Endodermal cell (in vitro differentiated cells): ENCODE measurements around the gene ENPP6. TPM values are rescaled to one million over a fixed set of nuclear protein-coding genes. Genes with fewer than 3 reads are reported as not detected.

Source experiments
- DNase-seq: peaks from one replicate; pipeline ENCODE4 v3.0.0-alpha.2; 2017
- H3K27ac ChIP-seq: 2 replicates; pipeline ENCODE4 v1.5.1; 2013; ENCODE audit warnings: mild to moderate bottlenecking, low read depth, low read length, moderate library complexity
- H3K27me3 ChIP-seq: 2 replicates; pipeline ENCODE4 v1.6.1; 2013; ENCODE audit warnings: mild to moderate bottlenecking, low read length, moderate library complexity; ENCODE audit not compliant: insufficient read depth, control insufficient read depth, poor library complexity, severe bottlenecking
- H3K36me3 ChIP-seq: 2 replicates; pipeline ENCODE4 v1.7.0; 2013; ENCODE audit warnings: mild to moderate bottlenecking, low read length, moderate library complexity; ENCODE audit not compliant: control insufficient read depth, insufficient read depth
- H3K4me1 ChIP-seq: one replicate; pipeline ENCODE4 v1.7.0; 2013; ENCODE audit warnings: low read length; ENCODE audit not compliant: control insufficient read depth, insufficient read depth
- H3K4me3 ChIP-seq: 2 replicates; pipeline ENCODE4 v1.5.1; 2013; ENCODE audit warnings: mild to moderate bottlenecking, low read length, moderate library complexity
- H3K9ac ChIP-seq: 2 replicates; pipeline ENCODE4 v1.6.1; 2013; ENCODE audit warnings: mild to moderate bottlenecking, low read length, moderate library complexity; ENCODE audit not compliant: poor library complexity, severe bottlenecking; ENCODE audit errors: extremely low read depth
- H3K9me3 ChIP-seq: 2 replicates; pipeline ENCODE4 v1.6.1; 2013; ENCODE audit warnings: mild to moderate bottlenecking, low read length, moderate library complexity; ENCODE audit not compliant: control insufficient read depth
- H3K27ac Mint-ChIP-seq: 2 replicates; pipeline ENCODE4 v1.8.0; 2020; ENCODE audit warnings: mixed read lengths
- H3K27me3 Mint-ChIP-seq: 2 replicates; pipeline ENCODE4 v1.8.0; 2021; ENCODE audit warnings: mild to moderate bottlenecking, mixed read lengths; ENCODE audit not compliant: insufficient read depth
- H3K36me3 Mint-ChIP-seq: 2 replicates; pipeline ENCODE4 v1.8.0; 2020; ENCODE audit warnings: low read depth, mixed read lengths
- H3K4me1 Mint-ChIP-seq: 2 replicates; pipeline ENCODE4 v1.8.0; 2020; ENCODE audit warnings: mixed read lengths
- H3K4me3 Mint-ChIP-seq: 2 replicates; pipeline ENCODE4 v1.8.0; 2020; ENCODE audit warnings: mild to moderate bottlenecking, moderate library complexity, mixed read lengths
- H3K9me3 Mint-ChIP-seq: 2 replicates; pipeline ENCODE4 v1.8.0; 2020; ENCODE audit warnings: mild to moderate bottlenecking, mixed read lengths
- WGBS, 2 experiments: methylation state at CpG; one replicate each; pipeline versions ENCODE4 v1.1.5 to v1.1.7; 2013; ENCODE audit warnings: missing lambda C conversion rate in 2 of 2, mixed read lengths in 1 of 2; ENCODE audit not compliant: insufficient coverage in 1 of 2, insufficient read length in 1 of 2; 5-methylcytosine and 5-hydroxymethylcytosine counted together
- total RNA-seq, 2 donors: library from RNA; stranded (reverse); fragmentation: NEBNext Ultra II Directional in 1 of 2; extraction: Animal tissue kit (Norgen Biotek cat#: 25700) in 1 of 2; gene quantifications; 2 replicates in 1 of 2; 3 replicates in 1 of 2; pipeline ENCODE4 v1.2.1, GENCODE V29; 2021
- TF ChIP-seq, protein P1 (sequence below): fragments of 200-600 bp; sonication (generic); conservative IDR thresholded peaks from 2 replicates; pipeline ENCODE4 v1.5.0; 2021; ENCODE audit warnings: antibody characterized with exemption, mild to moderate bottlenecking

ENPP6 gene
- total RNA-seq, 2 donors from 2014 or later: 0.07 TPM; not detected in 1

DNA sequence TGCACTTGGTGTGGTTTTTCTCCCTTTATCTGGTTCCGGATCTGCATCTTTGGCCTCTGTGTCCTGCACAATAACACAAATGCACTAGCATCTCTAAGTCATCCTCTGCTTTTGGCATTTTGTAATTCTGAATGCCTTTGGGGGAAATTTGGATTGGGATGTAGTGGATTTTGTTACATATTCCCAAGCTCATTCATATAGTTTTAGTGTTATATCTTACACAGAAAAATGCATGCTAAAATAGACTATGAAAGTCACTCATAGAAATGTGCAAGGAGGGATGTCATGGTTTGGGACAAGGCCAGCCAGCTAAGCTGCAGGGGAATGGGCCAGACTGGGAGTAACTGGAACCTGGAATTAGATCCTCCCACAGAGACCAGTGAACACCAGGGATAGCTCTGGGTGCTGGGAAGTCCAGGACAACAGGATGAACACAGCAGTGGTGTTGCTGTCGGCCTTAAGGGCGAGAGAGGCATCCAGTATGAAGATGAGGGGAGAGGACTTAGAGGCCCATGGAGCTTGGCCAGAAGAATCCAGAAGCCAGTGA is 20.1 kb downstream of the ENPP6 start:
- no peak overlapping the region for H3K27ac Mint-ChIP-seq
- H3K9me3 Mint-ChIP-seq: peaks cover 9% of the 10 kb centered on the region
- H3K27me3 Mint-ChIP-seq: no peaks in the 10 kb centered on the region
- Histone ChIP-seq H3K27ac (no peak overlapping the region), H3K9ac (no peak overlapping the region), H3K9me3 (no peaks in the 10 kb centered on the region), H3K4me1 (no peaks in the 10 kb centered on the region), H3K27me3 (no peaks in the 10 kb centered on the region), H3K4me3 (no peak overlapping the region), H3K36me3 (no peaks in the 10 kb centered on the region)
- H3K4me3 Mint-ChIP-seq: no peak overlapping the region
- WGBS, 2 experiments: 90 to 100% methylated on average over 2 to 3 of the region's 3 CpGs
- no peaks in the 10 kb centered on the region for H3K36me3 Mint-ChIP-seq
- TF ChIP-seq, protein P1, sequence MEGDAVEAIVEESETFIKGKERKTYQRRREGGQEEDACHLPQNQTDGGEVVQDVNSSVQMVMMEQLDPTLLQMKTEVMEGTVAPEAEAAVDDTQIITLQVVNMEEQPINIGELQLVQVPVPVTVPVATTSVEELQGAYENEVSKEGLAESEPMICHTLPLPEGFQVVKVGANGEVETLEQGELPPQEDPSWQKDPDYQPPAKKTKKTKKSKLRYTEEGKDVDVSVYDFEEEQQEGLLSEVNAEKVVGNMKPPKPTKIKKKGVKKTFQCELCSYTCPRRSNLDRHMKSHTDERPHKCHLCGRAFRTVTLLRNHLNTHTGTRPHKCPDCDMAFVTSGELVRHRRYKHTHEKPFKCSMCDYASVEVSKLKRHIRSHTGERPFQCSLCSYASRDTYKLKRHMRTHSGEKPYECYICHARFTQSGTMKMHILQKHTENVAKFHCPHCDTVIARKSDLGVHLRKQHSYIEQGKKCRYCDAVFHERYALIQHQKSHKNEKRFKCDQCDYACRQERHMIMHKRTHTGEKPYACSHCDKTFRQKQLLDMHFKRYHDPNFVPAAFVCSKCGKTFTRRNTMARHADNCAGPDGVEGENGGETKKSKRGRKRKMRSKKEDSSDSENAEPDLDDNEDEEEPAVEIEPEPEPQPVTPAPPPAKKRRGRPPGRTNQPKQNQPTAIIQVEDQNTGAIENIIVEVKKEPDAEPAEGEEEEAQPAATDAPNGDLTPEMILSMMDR: no peak
- DNase-seq: no peak
- H3K4me1 Mint-ChIP-seq: peaks cover 17% of the 10 kb centered on the region

DNA sequence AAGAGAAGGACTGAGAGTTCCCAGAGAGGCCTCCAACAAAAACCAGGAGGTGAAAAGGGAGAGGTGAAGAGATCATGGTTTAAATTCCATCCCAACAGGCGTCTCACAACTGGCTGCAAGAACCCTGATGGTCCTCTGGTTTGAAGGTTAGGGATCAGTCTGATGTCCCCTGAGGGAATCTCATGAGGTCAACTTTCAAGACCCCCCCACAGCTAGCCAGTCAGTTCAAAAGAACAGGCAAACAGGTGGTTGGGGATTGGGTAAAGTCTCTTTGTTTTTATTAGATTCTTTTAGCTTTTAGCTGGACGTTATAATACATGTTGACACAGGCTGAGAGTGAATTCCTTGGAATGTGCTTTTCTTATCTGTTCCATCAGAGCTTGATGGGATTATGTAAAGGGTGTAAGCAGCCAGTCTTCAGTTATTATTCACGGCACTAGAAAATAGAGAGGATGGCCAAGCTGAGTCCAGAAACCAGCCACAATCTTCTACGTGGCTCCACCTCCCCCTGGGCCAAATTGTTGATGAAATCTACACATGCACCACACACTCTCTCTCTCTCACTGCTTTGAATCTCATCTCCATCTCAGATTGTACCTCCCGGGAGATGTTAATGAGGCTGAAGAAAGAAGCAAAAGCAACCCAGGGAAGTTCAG is 20.8 kb downstream of the ENPP6 start:
- no peaks in the 10 kb centered on the region for H3K4me1 ChIP-seq
- no peaks in the 10 kb centered on the region for H3K9me3 ChIP-seq
- TF ChIP-seq, protein P1: no peak
- no peak overlapping the region for H3K9ac ChIP-seq
- Mint-ChIP-seq H3K9me3 (peaks cover 9% of the 10 kb centered on the region), H3K4me3 (no peak overlapping the region), H3K36me3 (no peaks in the 10 kb centered on the region), H3K4me1 (peaks cover 17% of the 10 kb centered on the region), H3K27ac (no peak overlapping the region), H3K27me3 (no peaks in the 10 kb centered on the region)
- H3K4me3 ChIP-seq: no peak overlapping the region
- 83% methylated on average over 5 of the region's 5 CpGs; no CpG with 5 or more reads in 1 of the 2 experiments for WGBS, 2 experiments
- no peak overlapping the region for H3K27ac ChIP-seq
- no peaks in the 10 kb centered on the region for H3K27me3 ChIP-seq
- no peaks in the 10 kb centered on the region for H3K36me3 ChIP-seq
- no peak for DNase-seq

DNA sequence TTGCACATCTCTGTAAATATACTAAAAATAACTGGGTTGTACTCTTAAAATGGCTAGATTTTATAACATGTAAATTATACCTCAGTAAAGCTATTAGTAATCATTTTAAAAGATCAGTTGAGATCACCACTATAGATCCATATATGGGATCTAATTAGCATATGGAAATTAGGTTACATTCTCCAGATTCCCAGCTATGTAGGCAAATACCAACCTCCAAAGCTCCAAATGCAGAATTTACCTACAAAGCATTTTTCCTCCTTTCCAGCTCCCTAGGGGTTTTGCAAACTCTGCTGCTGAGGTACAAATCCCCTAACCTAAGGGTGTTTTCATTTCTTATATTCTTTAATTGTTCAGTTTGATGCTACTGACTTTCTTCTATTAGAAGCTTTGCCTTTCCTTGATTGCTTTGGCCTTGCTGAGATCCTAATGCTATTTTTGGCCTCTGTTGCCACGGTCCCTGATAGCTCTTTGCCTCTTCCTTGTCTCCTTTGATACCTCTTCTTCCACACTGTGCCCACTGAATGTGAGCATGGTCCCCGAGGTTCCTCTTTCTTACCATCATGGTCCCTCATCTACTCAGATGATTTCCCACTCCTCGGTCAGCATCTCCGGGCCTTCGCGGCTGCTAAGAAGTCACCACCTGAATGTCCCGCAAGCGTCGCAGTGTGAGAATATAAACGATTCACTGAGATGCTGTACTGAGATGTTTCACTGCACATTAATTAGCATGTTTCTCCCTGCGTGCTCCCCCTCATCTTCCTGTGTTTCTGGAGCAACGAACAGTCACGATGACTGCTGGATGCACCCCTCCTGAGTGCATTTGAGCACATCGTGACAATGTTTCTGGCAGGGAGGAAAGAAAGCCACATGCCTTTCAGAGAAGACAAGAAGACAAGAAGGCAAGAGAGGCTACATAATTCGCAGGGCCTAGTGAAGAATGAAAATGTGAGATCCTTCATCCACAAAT is 23.8 kb downstream of the ENPP6 start:
- Histone ChIP-seq H3K27me3 (no peaks in the 10 kb centered on the region), H3K9me3 (no peaks in the 10 kb centered on the region), H3K9ac (no peak overlapping the region), H3K4me1 (peaks cover under 1% of the 10 kb centered on the region), H3K27ac (no peak overlapping the region), H3K4me3 (no peak overlapping the region), H3K36me3 (no peaks in the 10 kb centered on the region)
- no peak overlapping the region for H3K27ac Mint-ChIP-seq
- H3K4me3 Mint-ChIP-seq: no peak overlapping the region
- H3K27me3 Mint-ChIP-seq: no peaks in the 10 kb centered on the region
- WGBS, 2 experiments: 90 to 94% methylated on average over 9 to 15 of the region's 15 CpGs
- H3K9me3 Mint-ChIP-seq: peaks cover 9% of the 10 kb centered on the region
- no peaks in the 10 kb centered on the region for H3K36me3 Mint-ChIP-seq
- peaks cover 11% of the 10 kb centered on the region for H3K4me1 Mint-ChIP-seq
- TF ChIP-seq, protein P1: no peak
- DNase-seq: no peak
